Measurements from ENCODE around the gene CDC14A. TPM values are rescaled to one million over a fixed set of nuclear protein-coding genes. Genes with fewer than 3 reads are reported as not detected.

CDC14A gene
- total and polyA plus RNA-seq, 2 of the 8 experiments (the other 6 are each of a cell fraction or from before 2014, with no cell fraction given) = 3.2 to 8.9 TPM

DNA sequence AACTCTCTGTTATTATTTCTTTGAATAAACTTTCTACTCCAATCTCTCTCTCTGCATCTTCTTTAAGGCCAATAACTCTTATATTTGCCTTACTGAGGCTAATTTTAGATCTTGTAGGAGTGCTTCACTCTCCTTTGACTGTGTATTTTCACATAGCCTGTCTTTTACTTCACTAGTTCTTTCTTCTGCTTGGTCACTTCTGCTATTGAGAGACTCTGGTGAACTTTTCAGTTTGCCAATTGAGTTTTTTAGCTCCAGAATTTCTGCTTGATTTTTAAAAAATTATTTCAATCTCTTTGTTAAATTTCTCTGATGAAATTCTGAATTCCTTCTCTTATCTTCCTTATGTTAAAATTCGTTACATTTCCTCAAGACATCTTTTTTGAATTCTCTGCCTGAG, 203.9 kb downstream of the CDC14A start (continued):
- TF ChIP-seq JUN (IDR thresholded peaks at IDR 0.05; ENCODE audit: low read depth, low read length) = no peak
- no peak for TF ChIP-seq POLR2AphosphoS5 (IDR thresholded peaks at IDR 0.05; ENCODE audit: low read depth, low read length)
- TF ChIP-seq YY1 (IDR thresholded peaks at IDR 0.05; ENCODE audit: low read depth, low read length) = no peak
- TF ChIP-seq, protein P1, sequence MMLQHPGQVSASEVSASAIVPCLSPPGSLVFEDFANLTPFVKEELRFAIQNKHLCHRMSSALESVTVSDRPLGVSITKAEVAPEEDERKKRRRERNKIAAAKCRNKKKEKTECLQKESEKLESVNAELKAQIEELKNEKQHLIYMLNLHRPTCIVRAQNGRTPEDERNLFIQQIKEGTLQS (IDR thresholded peaks at IDR 0.05; ENCODE audit: insufficient read depth, low read depth, low read length) = no peak
- no peak for TF ChIP-seq EP300 (IDR thresholded peaks at IDR 0.05; ENCODE audit: borderline replicate concordance in 1 of 2, low read depth in 2 of 2, low read length in 2 of 2)
- TF ChIP-seq, protein P2, sequence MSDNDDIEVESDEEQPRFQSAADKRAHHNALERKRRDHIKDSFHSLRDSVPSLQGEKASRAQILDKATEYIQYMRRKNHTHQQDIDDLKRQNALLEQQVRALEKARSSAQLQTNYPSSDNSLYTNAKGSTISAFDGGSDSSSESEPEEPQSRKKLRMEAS (IDR thresholded peaks at IDR 0.05) = no peak

Measured in H1 (cell line).